ENCODE results near the gene LYRM4. TPM values are rescaled to one million over a fixed set of nuclear protein-coding genes. Genes with fewer than 3 reads are reported as not detected.
"Not testable (repeated sequence)": the region's sequence is repeated elsewhere in the genome, so short reads cannot be mapped to it uniquely, and the experiment has no call there.

Gene LYRM4
- total RNA-seq, 1 donor from 2014 or later, result 28.5 TPM

DNA sequence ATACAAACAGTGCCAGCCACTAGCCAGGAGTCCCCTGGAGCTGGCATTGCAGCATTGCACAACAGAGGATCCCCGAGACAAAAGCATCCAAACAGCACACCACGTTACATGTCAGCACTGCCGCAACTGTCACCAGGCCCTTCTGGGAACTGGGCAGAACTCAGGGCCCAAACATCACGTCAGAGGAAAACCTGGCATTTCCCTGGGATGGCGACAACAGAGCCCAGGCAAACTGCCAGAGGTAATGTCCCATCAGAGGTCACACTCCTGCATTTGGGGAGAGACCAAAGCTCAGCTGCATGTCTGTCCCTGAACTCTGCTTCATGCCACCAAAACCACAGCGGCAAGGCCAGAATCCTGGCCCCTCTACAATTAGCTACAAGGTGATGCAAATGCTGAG lies 139.3 kb downstream of the LYRM4 start:
- peak; percentile 69 for DNase-seq
- Histone ChIP-seq H3K4me1 (peaks cover 33% of the 10 kb centered on the region), H3K4me3 (no peak overlapping the region), H3K9me3 (replicated peaks) (no peaks in the 10 kb centered on the region), H3K36me3 (no peaks in the 10 kb centered on the region), H3K27me3 (ENCODE audit: low read depth) (no peaks in the 10 kb centered on the region), H3K27ac (replicated peaks) (peak overlapping the region; percentile 75)
- TF ChIP-seq, protein P1, sequence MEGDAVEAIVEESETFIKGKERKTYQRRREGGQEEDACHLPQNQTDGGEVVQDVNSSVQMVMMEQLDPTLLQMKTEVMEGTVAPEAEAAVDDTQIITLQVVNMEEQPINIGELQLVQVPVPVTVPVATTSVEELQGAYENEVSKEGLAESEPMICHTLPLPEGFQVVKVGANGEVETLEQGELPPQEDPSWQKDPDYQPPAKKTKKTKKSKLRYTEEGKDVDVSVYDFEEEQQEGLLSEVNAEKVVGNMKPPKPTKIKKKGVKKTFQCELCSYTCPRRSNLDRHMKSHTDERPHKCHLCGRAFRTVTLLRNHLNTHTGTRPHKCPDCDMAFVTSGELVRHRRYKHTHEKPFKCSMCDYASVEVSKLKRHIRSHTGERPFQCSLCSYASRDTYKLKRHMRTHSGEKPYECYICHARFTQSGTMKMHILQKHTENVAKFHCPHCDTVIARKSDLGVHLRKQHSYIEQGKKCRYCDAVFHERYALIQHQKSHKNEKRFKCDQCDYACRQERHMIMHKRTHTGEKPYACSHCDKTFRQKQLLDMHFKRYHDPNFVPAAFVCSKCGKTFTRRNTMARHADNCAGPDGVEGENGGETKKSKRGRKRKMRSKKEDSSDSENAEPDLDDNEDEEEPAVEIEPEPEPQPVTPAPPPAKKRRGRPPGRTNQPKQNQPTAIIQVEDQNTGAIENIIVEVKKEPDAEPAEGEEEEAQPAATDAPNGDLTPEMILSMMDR (IDR thresholded peaks at IDR 0.05; ENCODE audit: borderline replicate concordance), result no peak
- intact Hi-C loops (cut with micrococcal nuclease), result no loop called here

DNA sequence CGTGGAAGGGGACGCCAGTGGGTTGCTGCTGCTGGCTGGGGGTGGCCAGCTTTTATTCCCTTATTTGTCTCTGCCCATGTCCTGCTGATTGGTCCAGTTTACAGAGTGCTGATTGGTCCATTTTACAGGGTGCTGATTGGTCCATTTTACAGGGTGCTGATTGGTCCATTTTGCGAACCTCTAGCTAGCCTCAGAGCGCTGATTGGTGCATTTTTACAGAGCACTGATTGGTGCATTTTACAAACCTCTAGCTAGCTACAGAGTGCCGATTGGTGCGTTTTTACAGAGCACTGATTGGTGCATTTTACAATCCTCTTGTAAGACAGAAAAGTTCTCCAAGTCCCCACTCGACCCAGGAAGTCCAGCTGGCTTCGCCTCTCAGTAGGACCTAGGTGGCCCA lies 140.2 kb downstream of the LYRM4 start:
- H3K9me3 ChIP-seq (replicated peaks); DNase-seq; H3K4me3 ChIP-seq; H3K27me3 ChIP-seq (ENCODE audit: low read depth); H3K36me3 ChIP-seq; intact Hi-C loops (cut with micrococcal nuclease); H3K27ac ChIP-seq (replicated peaks): not testable (repeated sequence)
- peaks cover 24% of the 10 kb centered on the region for H3K4me1 ChIP-seq

- TF ChIP-seq, protein P1 (IDR thresholded peaks at IDR 0.05; ENCODE audit: borderline replicate concordance), result no peak
- no peak for DNase-seq
- intact Hi-C loops (cut with micrococcal nuclease), result no loop called here
- Histone ChIP-seq H3K27ac (replicated peaks) (no peak overlapping the region), H3K36me3 (no peaks in the 10 kb centered on the region), H3K9me3 (replicated peaks) (no peaks in the 10 kb centered on the region), H3K27me3 (ENCODE audit: low read depth) (no peaks in the 10 kb centered on the region), H3K4me1 (peaks cover 24% of the 10 kb centered on the region), H3K4me3 (no peak overlapping the region)
Observed at GRCh38 chr6:5120011-5120410, 140.7 kb downstream of the LYRM4 start.

DNA sequence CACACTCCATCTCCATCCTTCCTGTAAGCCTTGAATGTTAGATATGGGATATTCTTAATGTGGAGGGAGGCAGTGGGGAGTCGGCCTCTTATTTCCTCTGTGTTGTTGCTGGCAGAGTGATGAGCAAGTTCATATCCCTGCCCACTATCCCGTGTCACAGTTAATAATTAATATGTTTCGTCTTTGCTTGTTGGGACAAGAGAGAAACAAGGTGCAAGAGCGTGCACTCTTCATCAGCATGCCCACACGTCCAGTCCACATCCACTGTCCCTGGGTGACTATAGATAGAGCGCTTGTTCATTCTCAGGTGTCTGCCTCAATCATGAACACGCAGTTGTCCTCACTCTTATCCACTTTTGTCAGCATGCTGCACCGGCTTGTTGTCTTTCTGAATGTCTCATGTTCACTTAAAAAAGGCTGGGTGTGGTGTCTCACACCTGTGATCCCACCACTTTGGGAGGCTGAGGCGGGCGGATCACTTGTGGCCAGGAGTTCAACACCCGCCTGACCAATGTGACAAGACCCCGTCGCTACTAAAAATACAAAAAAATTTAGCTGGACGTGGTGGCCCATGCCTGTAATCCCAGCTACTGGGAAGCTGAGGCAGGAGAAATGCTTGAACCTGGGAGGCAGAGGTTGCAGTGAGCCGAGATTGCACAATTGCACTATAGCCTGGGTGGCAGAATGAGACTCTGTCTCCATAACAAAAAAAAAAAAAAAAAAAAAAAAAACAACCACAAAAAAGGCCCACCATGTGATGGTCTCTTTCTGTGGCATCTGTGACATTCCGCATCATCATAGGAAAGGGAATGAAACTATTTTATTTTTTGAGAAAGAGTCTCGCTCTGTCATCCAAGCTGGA lies 141.4 kb downstream of the LYRM4 start:
- no peaks in the 10 kb centered on the region for H3K36me3 ChIP-seq
- H3K9me3 ChIP-seq (replicated peaks), result no peaks in the 10 kb centered on the region
- H3K4me3 ChIP-seq, result no peak overlapping the region
- peaks cover 28% of the 10 kb centered on the region for H3K4me1 ChIP-seq
- no peak for DNase-seq
- no peak overlapping the region for H3K27ac ChIP-seq (replicated peaks)
- no peaks in the 10 kb centered on the region for H3K27me3 ChIP-seq (ENCODE audit: low read depth)
- intact Hi-C loops (cut with micrococcal nuclease), result no loop called here
- TF ChIP-seq, protein P1 (IDR thresholded peaks at IDR 0.05; ENCODE audit: borderline replicate concordance), result no peak

DNA sequence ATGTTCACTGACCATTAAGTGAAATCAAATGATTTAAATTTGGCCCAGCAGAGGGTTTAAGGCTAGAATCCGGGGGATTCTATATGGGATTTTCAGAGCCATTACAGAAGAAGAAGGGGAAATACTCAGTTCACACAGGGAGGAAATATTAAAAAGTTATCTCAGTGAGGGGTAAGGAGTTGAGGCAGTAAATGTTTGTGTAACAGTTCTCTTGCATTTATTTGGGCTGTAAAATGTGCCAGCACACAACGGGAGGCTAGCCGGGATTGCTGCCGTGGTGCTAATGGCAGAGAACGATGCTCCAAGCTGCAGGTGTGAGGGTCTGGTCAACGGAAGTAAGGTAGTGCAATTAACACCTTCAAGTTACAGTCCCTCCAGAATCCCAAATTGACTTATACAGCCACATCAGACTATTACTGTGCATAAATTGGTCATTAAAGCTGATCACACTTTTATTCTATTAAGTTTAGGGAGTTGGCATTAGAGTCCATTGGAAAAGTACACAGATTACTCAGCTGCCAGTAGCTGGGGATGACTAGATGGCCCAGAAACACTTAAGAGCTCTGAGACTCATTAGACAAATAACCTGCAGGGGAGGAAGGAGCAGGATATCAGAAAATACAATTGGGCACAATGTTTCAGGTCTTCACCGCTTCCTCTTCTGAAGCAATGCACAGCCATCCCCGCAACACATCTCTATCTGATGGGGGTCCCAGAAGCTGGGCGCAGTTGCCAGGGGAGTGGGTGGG lies 144.3 kb downstream of the LYRM4 start:
- Histone ChIP-seq H3K36me3 (no peaks in the 10 kb centered on the region), H3K4me3 (no peak overlapping the region), H3K27ac (replicated peaks) (no peak overlapping the region), H3K27me3 (ENCODE audit: low read depth) (no peaks in the 10 kb centered on the region), H3K4me1 (peaks cover 31% of the 10 kb centered on the region), H3K9me3 (replicated peaks) (no peaks in the 10 kb centered on the region)
- DNase-seq, result no peak
- TF ChIP-seq, protein P1 (IDR thresholded peaks at IDR 0.05; ENCODE audit: borderline replicate concordance), result no peak
- intact Hi-C loops (cut with micrococcal nuclease), result no loop called here

DNA sequence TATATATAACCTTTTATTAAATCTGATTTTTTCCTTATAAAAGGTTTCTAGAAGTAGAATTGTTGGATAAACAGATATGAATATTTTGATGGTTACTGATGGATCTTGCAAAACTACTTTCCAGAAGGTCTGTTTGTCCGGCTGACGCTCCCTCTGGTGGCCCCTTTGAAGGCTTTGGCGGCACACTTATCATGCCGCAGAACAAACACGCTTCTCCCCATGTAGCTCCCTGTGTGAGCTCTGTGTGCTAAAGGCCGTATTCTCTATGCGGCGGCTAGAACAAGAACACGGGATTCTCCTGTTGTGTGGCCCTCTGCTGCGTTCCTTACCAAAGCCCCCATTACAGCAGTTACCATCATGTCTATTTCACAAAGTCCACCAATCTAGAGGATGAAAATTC lies 145.6 kb downstream of the LYRM4 start:
- H3K4me1 ChIP-seq, result peaks cover 28% of the 10 kb centered on the region
- no peak overlapping the region for H3K4me3 ChIP-seq
- TF ChIP-seq, protein P1 (IDR thresholded peaks at IDR 0.05; ENCODE audit: borderline replicate concordance), result peak; percentile 66
- H3K27ac ChIP-seq (replicated peaks), result peak overlapping the region; percentile 12
- no peaks in the 10 kb centered on the region for H3K36me3 ChIP-seq
- peak; percentile 34 for DNase-seq
- no peaks in the 10 kb centered on the region for H3K27me3 ChIP-seq (ENCODE audit: low read depth)
- intact Hi-C loops (cut with micrococcal nuclease), result no loop called here
- no peaks in the 10 kb centered on the region for H3K9me3 ChIP-seq (replicated peaks)

All from left ventricle myocardium inferior (tissue), 1 donor.